Body of pancreas (tissue), 4 donors: ENCODE data around the gene IL1B.
"Not testable (repeated sequence)": the region's sequence is repeated elsewhere in the genome, so short reads cannot be mapped to it uniquely, and the experiment has no call there.

Source experiments
- POLR2A ChIP-seq, 3 donors: fragments of 450-650 bp; IDR thresholded peaks; one replicate each; pipeline ENCODE4 v1.6.1; 2016; ENCODE audit warnings: antibody characterized with exemption in 3 of 3, mild to moderate bottlenecking in 2 of 3
- TF ChIP-seq, protein P1 (sequence below), 7 experiments: fragments of 450-650 bp in 4 of 7; fragments of 200-600 bp in 3 of 7; sonication (generic) in 3 of 7; IDR thresholded peaks; one replicate each; pipeline ENCODE4 v1.5.1; 2016 to 2019; ENCODE audit warnings: antibody characterized with exemption in 7 of 7

DNA sequence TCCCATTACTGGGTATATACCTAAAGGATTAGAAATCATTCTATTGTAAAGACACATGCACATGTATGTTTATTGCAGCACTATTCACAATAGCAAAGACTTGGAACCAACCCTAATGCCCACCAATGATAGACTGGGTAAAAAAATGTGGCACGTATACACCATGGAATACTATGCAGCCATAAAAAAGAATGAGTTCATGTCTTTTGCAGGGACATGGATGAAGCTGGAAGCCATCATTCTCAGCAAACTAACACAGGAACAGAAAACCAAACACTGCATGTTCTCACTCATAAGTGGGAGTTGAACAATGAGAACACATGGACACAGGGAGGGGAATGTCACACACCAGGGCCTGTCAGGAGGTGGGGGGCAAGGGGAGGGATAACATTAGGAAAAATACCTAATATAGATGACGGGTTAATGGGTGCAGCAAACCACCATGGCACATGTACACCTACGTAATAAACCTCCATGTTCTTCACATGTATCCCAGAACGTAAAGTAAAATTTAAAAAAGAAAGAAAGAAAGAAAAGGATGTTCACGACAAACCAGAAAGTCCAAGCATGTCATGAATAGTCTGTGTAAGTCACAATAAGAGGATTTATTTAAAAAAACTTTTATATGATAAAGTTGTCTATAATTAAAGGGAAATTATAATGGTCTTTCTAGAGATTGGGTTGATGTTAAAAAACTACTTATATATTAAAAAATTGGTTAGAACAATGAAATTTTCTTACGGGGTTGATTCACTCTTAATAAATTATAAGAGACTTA, 23.0 kb upstream of the IL1B start:
- TF ChIP-seq, protein P1, sequence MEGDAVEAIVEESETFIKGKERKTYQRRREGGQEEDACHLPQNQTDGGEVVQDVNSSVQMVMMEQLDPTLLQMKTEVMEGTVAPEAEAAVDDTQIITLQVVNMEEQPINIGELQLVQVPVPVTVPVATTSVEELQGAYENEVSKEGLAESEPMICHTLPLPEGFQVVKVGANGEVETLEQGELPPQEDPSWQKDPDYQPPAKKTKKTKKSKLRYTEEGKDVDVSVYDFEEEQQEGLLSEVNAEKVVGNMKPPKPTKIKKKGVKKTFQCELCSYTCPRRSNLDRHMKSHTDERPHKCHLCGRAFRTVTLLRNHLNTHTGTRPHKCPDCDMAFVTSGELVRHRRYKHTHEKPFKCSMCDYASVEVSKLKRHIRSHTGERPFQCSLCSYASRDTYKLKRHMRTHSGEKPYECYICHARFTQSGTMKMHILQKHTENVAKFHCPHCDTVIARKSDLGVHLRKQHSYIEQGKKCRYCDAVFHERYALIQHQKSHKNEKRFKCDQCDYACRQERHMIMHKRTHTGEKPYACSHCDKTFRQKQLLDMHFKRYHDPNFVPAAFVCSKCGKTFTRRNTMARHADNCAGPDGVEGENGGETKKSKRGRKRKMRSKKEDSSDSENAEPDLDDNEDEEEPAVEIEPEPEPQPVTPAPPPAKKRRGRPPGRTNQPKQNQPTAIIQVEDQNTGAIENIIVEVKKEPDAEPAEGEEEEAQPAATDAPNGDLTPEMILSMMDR (IDR thresholded peaks at IDR 0.05), result not testable (repeated sequence)
- not testable (repeated sequence) for TF ChIP-seq POLR2A (IDR thresholded peaks at IDR 0.05)
